HepG2 (cell line): Measurements from ENCODE around the gene STAT6. TPM values are rescaled to one million over a fixed set of nuclear protein-coding genes. Genes with fewer than 3 reads are reported as not detected.

Experiments used
- AGO2 ChIP-seq: fragments of 200-400 bp; formaldehyde crosslinking; optimal IDR thresholded peaks from 2 replicates; pipeline ENCODE3; 2017; ENCODE audit warnings: mild to moderate bottlenecking, low read depth, low read length, moderate library complexity
- CAMTA2 ChIP-seq: sonication (generic); formaldehyde crosslinking; IDR thresholded peaks from 2 replicates; pipeline ENCODE4 v1.4.0; 2020; ENCODE audit warnings: mild to moderate bottlenecking, missing genetic modification reagents, borderline replicate concordance
- CBX1 ChIP-seq: IDR thresholded peaks from one replicate; pipeline ENCODE4 v1.6.1; 2016; ENCODE audit warnings: antibody characterized with exemption, low read depth
- FOXK1 ChIP-seq: sonication (generic); formaldehyde crosslinking; IDR thresholded peaks from 2 replicates; pipeline ENCODE4 v1.4.0; 2020; ENCODE audit warnings: low read depth, missing genetic modification reagents, borderline replicate concordance
- KDM1A ChIP-seq: IDR thresholded peaks from 2 replicates; pipeline ENCODE4 v1.6.1; 2016; ENCODE audit warnings: missing compliant biosample characterization
- MEF2D ChIP-seq: sonication (generic); formaldehyde crosslinking; IDR thresholded peaks from 2 replicates; pipeline ENCODE4 v1.5.1; 2020; ENCODE audit warnings: mild to moderate bottlenecking, missing genetic modification reagents
- SMARCE1 ChIP-seq: fragments of 450-650 bp; IDR thresholded peaks from 2 replicates; pipeline ENCODE4 v1.6.1; 2017; ENCODE audit warnings: borderline replicate concordance
- SOX13 ChIP-seq, 3 experiments: fragments of 450-650 bp in 1 of 3; sonication (generic) in 1 of 3; formaldehyde crosslinking in 1 of 3; IDR thresholded peaks in 2 of 3; conservative IDR thresholded peaks in 1 of 3; 2 replicates each; pipeline versions ENCODE4 v1.5.0 to v1.6.1; 2016 to 2020; ENCODE audit warnings: antibody characterized with exemption in 1 of 3, mild to moderate bottlenecking in 1 of 3, missing compliant biosample characterization in 1 of 3, missing genetic modification reagents in 1 of 3, moderate library complexity in 1 of 3
- SRF ChIP-seq: IDR thresholded peaks from 2 replicates; pipeline ENCODE4 v1.6.1; 2011; ENCODE audit warnings: mild to moderate bottlenecking, low read depth, low read length, moderate library complexity
- TEAD3 ChIP-seq: optimal IDR thresholded peaks from 2 replicates; pipeline ENCODE3; 2016; ENCODE audit warnings: borderline replicate concordance
- TOE1 ChIP-seq: sonication (generic); formaldehyde crosslinking; IDR thresholded peaks from 2 replicates; pipeline ENCODE4 v1.4.0; 2020; ENCODE audit warnings: mild to moderate bottlenecking, missing genetic modification reagents
- ZBTB39 ChIP-seq: sonication (generic); formaldehyde crosslinking; IDR thresholded peaks from 2 replicates; pipeline ENCODE4 v1.5.0; 2020; ENCODE audit warnings: missing genetic modification reagents
- ZNF839 ChIP-seq: sonication (generic); formaldehyde crosslinking; IDR thresholded peaks from 2 replicates; pipeline ENCODE4 v1.4.0; 2020; ENCODE audit warnings: missing genetic modification reagents, mild to moderate bottlenecking, borderline replicate concordance
- ZSCAN5A ChIP-seq: sonication (generic); formaldehyde crosslinking; IDR thresholded peaks from 2 replicates; pipeline ENCODE4 v1.8.0; 2022; ENCODE audit warnings: mild to moderate bottlenecking, missing genetic modification reagents, borderline replicate concordance
- polyA plus RNA-seq, 8 experiments: library from polyadenylated mRNA; depleted of rRNA in 3 of 8; stranded (reverse) in 7 of 8; unstranded in 1 of 8; fragments of >200 nt; fragmentation: Illumina TruSeq in 4 of 8; extraction: Trizol in 4 of 8; gene quantifications; 2 replicates each; pipeline versions ENCODE4 v1.2.1 to v1.2.3, GENCODE V29; 2011 to 2016; ENCODE audit warnings: low read depth in 4 of 8, missing spikeins in 1 of 8, mixed read lengths in 1 of 8; ENCODE audit not compliant: insufficient read depth in 1 of 8
- total RNA-seq, 5 experiments: library from RNA; depleted of rRNA; stranded (reverse); fragments of >200 nt; fragmentation: Illumina TruSeq; extraction: Trizol; gene quantifications; 2 replicates each; pipeline ENCODE4 v1.2.3, GENCODE V29; 2016; ENCODE audit warnings: low read depth in 1 of 5
- TF ChIP-seq, protein P1 (sequence below): sonication (generic); formaldehyde crosslinking; IDR thresholded peaks from one replicate; pipeline ENCODE4 v1.5.1; 2020; ENCODE audit warnings: mild to moderate bottlenecking, missing genetic modification reagents; ENCODE audit errors: not compliant biosample characterization
- TF ChIP-seq, protein P2 (sequence below): sonication (generic); formaldehyde crosslinking; IDR thresholded peaks from 2 replicates; pipeline ENCODE4 v1.4.0; 2020; ENCODE audit warnings: mild to moderate bottlenecking, low read depth, missing genetic modification reagents

The STAT6 gene
- total and polyA plus RNA-seq, 2 of the 13 experiments (the other 11 are each of a cell fraction or from before 2014, with no cell fraction given) = 28.0 to 62.2 TPM

GRCh38 chr12:57096748-57097553 is 14.2 kb downstream of the STAT6 start (continued):
- TF ChIP-seq, protein P1, sequence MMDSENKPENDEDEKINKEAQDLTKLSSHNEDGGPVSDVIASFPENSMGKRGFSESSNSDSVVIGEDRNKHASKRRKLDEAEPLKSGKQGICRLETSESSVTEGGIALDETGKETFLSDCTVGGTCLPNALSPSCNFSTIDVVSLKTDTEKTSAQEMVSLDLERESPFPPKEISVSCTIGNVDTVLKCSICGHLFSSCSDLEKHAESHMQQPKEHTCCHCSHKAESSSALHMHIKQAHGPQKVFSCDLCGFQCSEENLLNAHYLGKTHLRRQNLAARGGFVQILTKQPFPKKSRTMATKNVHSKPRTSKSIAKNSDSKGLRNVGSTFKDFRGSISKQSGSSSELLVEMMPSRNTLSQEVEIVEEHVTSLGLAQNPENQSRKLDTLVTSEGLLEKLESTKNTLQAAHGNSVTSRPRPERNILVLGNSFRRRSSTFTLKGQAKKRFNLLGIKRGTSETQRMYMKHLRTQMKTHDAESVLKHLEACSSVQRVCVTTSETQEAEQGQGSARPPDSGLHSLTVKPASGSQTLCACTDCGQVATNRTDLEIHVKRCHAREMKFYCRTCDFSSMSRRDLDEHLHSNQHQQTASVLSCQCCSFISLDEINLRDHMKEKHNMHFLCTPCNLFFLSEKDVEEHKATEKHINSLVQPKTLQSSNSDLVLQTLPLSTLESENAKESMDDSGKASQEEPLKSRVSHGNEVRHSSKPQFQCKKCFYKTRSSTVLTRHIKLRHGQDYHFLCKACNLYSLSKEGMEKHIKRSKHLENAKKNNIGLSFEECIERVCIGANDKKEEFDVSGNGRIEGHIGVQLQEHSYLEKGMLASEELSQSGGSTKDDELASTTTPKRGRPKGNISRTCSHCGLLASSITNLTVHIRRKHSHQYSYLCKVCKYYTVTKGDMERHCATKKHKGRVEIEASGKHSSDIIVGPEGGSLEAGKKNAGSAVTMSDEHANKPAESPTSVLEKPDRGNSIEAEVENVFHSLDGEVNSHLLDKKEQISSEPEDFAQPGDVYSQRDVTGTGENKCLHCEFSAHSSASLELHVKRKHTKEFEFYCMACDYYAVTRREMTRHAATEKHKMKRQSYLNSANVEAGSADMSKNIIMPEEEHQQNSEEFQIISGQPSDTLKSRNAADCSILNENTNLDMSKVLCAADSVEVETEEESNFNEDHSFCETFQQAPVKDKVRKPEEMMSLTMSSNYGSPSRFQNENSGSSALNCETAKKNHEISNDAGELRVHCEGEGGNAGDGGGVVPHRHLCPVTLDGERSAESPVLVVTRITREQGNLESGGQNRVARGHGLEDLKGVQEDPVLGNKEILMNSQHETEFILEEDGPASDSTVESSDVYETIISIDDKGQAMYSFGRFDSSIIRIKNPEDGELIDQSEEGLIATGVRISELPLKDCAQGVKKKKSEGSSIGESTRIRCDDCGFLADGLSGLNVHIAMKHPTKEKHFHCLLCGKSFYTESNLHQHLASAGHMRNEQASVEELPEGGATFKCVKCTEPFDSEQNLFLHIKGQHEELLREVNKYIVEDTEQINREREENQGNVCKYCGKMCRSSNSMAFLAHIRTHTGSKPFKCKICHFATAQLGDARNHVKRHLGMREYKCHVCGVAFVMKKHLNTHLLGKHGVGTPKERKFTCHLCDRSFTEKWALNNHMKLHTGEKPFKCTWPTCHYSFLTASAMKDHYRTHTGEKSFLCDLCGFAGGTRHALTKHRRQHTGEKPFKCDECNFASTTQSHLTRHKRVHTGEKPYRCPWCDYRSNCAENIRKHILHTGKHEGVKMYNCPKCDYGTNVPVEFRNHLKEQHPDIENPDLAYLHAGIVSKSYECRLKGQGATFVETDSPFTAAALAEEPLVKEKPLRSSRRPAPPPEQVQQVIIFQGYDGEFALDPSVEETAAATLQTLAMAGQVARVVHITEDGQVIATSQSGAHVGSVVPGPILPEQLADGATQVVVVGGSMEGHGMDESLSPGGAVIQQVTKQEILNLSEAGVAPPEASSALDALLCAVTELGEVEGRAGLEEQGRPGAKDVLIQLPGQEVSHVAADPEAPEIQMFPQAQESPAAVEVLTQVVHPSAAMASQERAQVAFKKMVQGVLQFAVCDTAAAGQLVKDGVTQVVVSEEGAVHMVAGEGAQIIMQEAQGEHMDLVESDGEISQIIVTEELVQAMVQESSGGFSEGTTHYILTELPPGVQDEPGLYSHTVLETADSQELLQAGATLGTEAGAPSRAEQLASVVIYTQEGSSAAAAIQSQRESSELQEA (CRISPR knock-in tag) = no peak
- TF ChIP-seq AGO2 (peak; percentile 34), TOE1 (CRISPR knock-in tag) (no peak), KDM1A (CRISPR knock-in tag) (peak; percentile 66; the same call in 1 of the 2 replicates), FOXK1 (no peak), TEAD3 (CRISPR knock-in tag) (no peak), ZBTB39 (CRISPR knock-in tag) (no peak), CBX1 (no peak), SOX13 (IDR thresholded peaks at IDR 0.05) (no peak), SOX13 (CRISPR knock-in tag; conservative IDR thresholded peaks at IDR 0.05 in 1 of 2, IDR thresholded peaks at IDR 0.05 in 1 of 2) (no peak), SMARCE1 (no peak), MEF2D (no peak), ZNF839 (no peak), ZSCAN5A (CRISPR knock-in tag) (no peak), CAMTA2 (no peak), SRF (no peak)
- TF ChIP-seq, protein P2, sequence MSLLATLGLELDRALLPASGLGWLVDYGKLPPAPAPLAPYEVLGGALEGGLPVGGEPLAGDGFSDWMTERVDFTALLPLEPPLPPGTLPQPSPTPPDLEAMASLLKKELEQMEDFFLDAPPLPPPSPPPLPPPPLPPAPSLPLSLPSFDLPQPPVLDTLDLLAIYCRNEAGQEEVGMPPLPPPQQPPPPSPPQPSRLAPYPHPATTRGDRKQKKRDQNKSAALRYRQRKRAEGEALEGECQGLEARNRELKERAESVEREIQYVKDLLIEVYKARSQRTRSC (CRISPR knock-in tag) = no peak
